Mesenchymal stem cell (in vitro differentiated cells and primary cell): ENCODE measurements around the gene SNRNP70.

Experiments
- DNase-seq: peaks from one replicate; pipeline ENCODE4 v3.0.0-alpha.2; 2013
- H2AFZ ChIP-seq: one replicate; pipeline ENCODE4 v1.6.1; 2013; ENCODE audit warnings: low read depth, mild to moderate bottlenecking, control low read depth, inconsistent platforms, low read length, moderate library complexity
- H2AK5ac ChIP-seq: 2 replicates; pipeline ENCODE4 v1.6.1; 2013; ENCODE audit warnings: low read length, moderate library complexity, mild to moderate bottlenecking, inconsistent platforms; ENCODE audit not compliant: severe bottlenecking
- H2BK120ac ChIP-seq: one replicate; pipeline ENCODE4 v1.6.1; 2013; ENCODE audit warnings: low read depth, mild to moderate bottlenecking, inconsistent platforms, low read length, moderate library complexity
- H2BK12ac ChIP-seq, 2 experiments: one replicate each; pipeline ENCODE4 v1.6.1; 2013; ENCODE audit warnings: inconsistent platforms in 2 of 2, low read length in 2 of 2, mild to moderate bottlenecking in 2 of 2, moderate library complexity in 2 of 2, control low read depth in 1 of 2
- H2BK15ac ChIP-seq: one replicate; pipeline ENCODE4 v1.6.1; 2013; ENCODE audit warnings: mild to moderate bottlenecking, low read depth, inconsistent platforms; ENCODE audit not compliant: poor library complexity, severe bottlenecking
- H2BK5ac ChIP-seq: 2 replicates; pipeline ENCODE4 v1.6.1; 2013; ENCODE audit warnings: low read depth, mild to moderate bottlenecking, low read length, control low read depth, inconsistent platforms; ENCODE audit not compliant: poor library complexity, severe bottlenecking
- H3K14ac ChIP-seq, 2 experiments: one replicate each; pipeline ENCODE4 v1.6.1; 2013; ENCODE audit warnings: inconsistent platforms in 2 of 2, low read length in 2 of 2, control low read depth in 1 of 2, mild to moderate bottlenecking in 1 of 2, moderate library complexity in 1 of 2
- H3K18ac ChIP-seq, 2 experiments: one replicate each; pipeline ENCODE4 v1.6.1; 2013; ENCODE audit warnings: inconsistent platforms in 2 of 2, low read length in 2 of 2, control low read depth in 1 of 2, low read depth in 1 of 2, mild to moderate bottlenecking in 1 of 2
- H3K23ac ChIP-seq, 2 experiments: one replicate each; pipeline ENCODE4 v1.6.1; 2013; ENCODE audit warnings: inconsistent platforms in 2 of 2, low read length in 2 of 2, mild to moderate bottlenecking in 2 of 2, moderate library complexity in 2 of 2, control low read depth in 1 of 2
- H3K27ac ChIP-seq: 2 replicates; pipeline ENCODE4 v1.5.1; 2013; ENCODE audit warnings: mild to moderate bottlenecking, moderate library complexity, low read length, control low read depth, inconsistent platforms; ENCODE audit not compliant: poor library complexity, severe bottlenecking
- H3K27me3 ChIP-seq, 2 experiments: 2 replicates each; pipeline versions ENCODE4 v1.6.1 to v1.7.0; 2013; ENCODE audit warnings: low read length in 2 of 2, mild to moderate bottlenecking in 2 of 2, moderate library complexity in 2 of 2, control low read depth in 1 of 2, inconsistent platforms in 1 of 2; ENCODE audit not compliant: control insufficient read depth in 1 of 2, insufficient read depth in 1 of 2
- H3K36me3 ChIP-seq, 2 experiments: 2 replicates each; pipeline versions ENCODE4 v1.6.1 to v1.7.0; 2013; ENCODE audit warnings: low read length in 2 of 2, control low read depth in 1 of 2, inconsistent platforms in 1 of 2, low read depth in 1 of 2, mild to moderate bottlenecking in 1 of 2; ENCODE audit not compliant: insufficient read depth in 2 of 2, control insufficient read depth in 1 of 2
- H3K4ac ChIP-seq, 2 experiments: one replicate each; pipeline ENCODE4 v1.6.1; 2013; ENCODE audit warnings: inconsistent platforms in 2 of 2, low read length in 2 of 2, mild to moderate bottlenecking in 2 of 2, moderate library complexity in 2 of 2, control low read depth in 1 of 2, low read depth in 1 of 2
- H3K4me1 ChIP-seq: 2 replicates; pipeline ENCODE4 v1.6.1; 2013; ENCODE audit warnings: low read depth, low read length, control low read depth; ENCODE audit not compliant: control insufficient read depth, insufficient read depth
- H3K4me2 ChIP-seq: 2 replicates; pipeline ENCODE4 v1.6.1; 2013; ENCODE audit warnings: low read length, mild to moderate bottlenecking, inconsistent platforms; ENCODE audit not compliant: poor library complexity, severe bottlenecking
- H3K4me3 ChIP-seq, 2 experiments: 2 replicates each; pipeline versions ENCODE4 v1.5.1 to v1.7.0; 2013; ENCODE audit warnings: low read length in 2 of 2, mild to moderate bottlenecking in 2 of 2, control low read depth in 1 of 2, low read depth in 1 of 2; ENCODE audit not compliant: insufficient read depth in 1 of 2
- H3K79me1 ChIP-seq: replicated peaks from 2 replicates; pipeline ENCODE4 v1.6.1; 2013; ENCODE audit warnings: mild to moderate bottlenecking, control low read depth, low read length, inconsistent platforms; ENCODE audit not compliant: poor library complexity, severe bottlenecking
- H3K9ac ChIP-seq: 2 replicates; pipeline ENCODE4 v1.7.0; 2013; ENCODE audit warnings: mild to moderate bottlenecking, low read length, moderate library complexity
- H3K9me3 ChIP-seq: 2 replicates; pipeline ENCODE4 v1.7.0; 2013; ENCODE audit warnings: mild to moderate bottlenecking, low read length; ENCODE audit not compliant: control insufficient read depth
- H4K8ac ChIP-seq: one replicate; pipeline ENCODE4 v1.6.1; 2013; ENCODE audit warnings: inconsistent platforms, mild to moderate bottlenecking, low read length, moderate library complexity
- H4K91ac ChIP-seq: one replicate; pipeline ENCODE4 v1.6.1; 2013; ENCODE audit warnings: mild to moderate bottlenecking, low read length, inconsistent platforms
- WGBS: methylation state at CpG from one replicate; pipeline ENCODE4 v1.1.7; 2013; ENCODE audit warnings: mixed read lengths; 5-methylcytosine and 5-hydroxymethylcytosine counted together

Gene SNRNP70

GRCh38 chr19:49094505-49095482, 9.5 kb downstream of the SNRNP70 start:
- no peak overlapping the region for H3K14ac ChIP-seq
- H3K9ac ChIP-seq = peak overlapping the region; percentile 36
- H2BK120ac ChIP-seq = no peak overlapping the region
- no peak overlapping the region for H3K23ac ChIP-seq
- H2BK5ac ChIP-seq = no peak overlapping the region
- no peaks in the 10 kb centered on the region for H3K9me3 ChIP-seq
- 95% methylated on average over 23 of the region's 23 CpGs for WGBS
- peak overlapping the region; percentile 53 for H4K8ac ChIP-seq
- no peak overlapping the region for H2AK5ac ChIP-seq
- H3K18ac ChIP-seq = no peak overlapping the region
- no peak overlapping the region for H3K4ac ChIP-seq
- peaks cover 24% of the 10 kb centered on the region for H3K79me1 ChIP-seq
- H3K27ac ChIP-seq = no peak overlapping the region
- no peak overlapping the region for H2AFZ ChIP-seq
- no peak overlapping the region for H2BK12ac ChIP-seq
- H3K27me3 ChIP-seq = no peaks in the 10 kb centered on the region
- H3K4me1 ChIP-seq = peaks cover 1% of the 10 kb centered on the region
- H3K36me3 ChIP-seq = peaks cover 91 to 95% of the 10 kb centered on the region in 2 experiments
- no peak for DNase-seq
- H2BK15ac ChIP-seq = no peak overlapping the region
- H4K91ac ChIP-seq = no peak overlapping the region
- H3K4me2 ChIP-seq = no peak overlapping the region
- no peak overlapping the region for H3K4me3 ChIP-seq

GRCh38 chr19:49097453-49098288, 12.4 kb downstream of the SNRNP70 start:
- no peak overlapping the region for H2AK5ac ChIP-seq
- no peaks in the 10 kb centered on the region for H3K27me3 ChIP-seq
- no peak overlapping the region for H3K4me3 ChIP-seq
- no peak overlapping the region for H3K4ac ChIP-seq
- H2BK12ac ChIP-seq = no peak overlapping the region
- H3K14ac ChIP-seq = no peak overlapping the region
- H3K27ac ChIP-seq = peak overlapping the region; percentile 24
- WGBS = 64% methylated on average over 8 of the region's 8 CpGs
- no peak overlapping the region for H4K8ac ChIP-seq
- no peak overlapping the region for H3K9ac ChIP-seq
- no peak overlapping the region for H3K23ac ChIP-seq
- no peak overlapping the region for H3K18ac ChIP-seq
- no peak overlapping the region for H2AFZ ChIP-seq
- H3K36me3 ChIP-seq = peaks cover 89 to 93% of the 10 kb centered on the region in 2 experiments
- H3K9me3 ChIP-seq = no peaks in the 10 kb centered on the region
- peaks cover 40% of the 10 kb centered on the region for H3K79me1 ChIP-seq
- no peaks in the 10 kb centered on the region for H3K4me1 ChIP-seq
- H3K4me2 ChIP-seq = no peak overlapping the region
- no peak overlapping the region for H4K91ac ChIP-seq
- H2BK15ac ChIP-seq = no peak overlapping the region
- H2BK120ac ChIP-seq = no peak overlapping the region
- H2BK5ac ChIP-seq = no peak overlapping the region
- peak; percentile 72 for DNase-seq

- peaks cover 47% of the 10 kb centered on the region for H3K79me1 ChIP-seq
- H2AK5ac ChIP-seq = no peak overlapping the region
- no peak overlapping the region for H2AFZ ChIP-seq
- peaks cover 88 to 93% of the 10 kb centered on the region in 2 experiments for H3K36me3 ChIP-seq
- no peak overlapping the region for H2BK5ac ChIP-seq
- H3K9me3 ChIP-seq = no peaks in the 10 kb centered on the region
- H4K8ac ChIP-seq = no peak overlapping the region
- H3K27ac ChIP-seq = no peak overlapping the region
- H3K4me3 ChIP-seq = no peak overlapping the region
- no peak overlapping the region for H3K18ac ChIP-seq
- no peaks in the 10 kb centered on the region for H3K4me1 ChIP-seq
- no peak overlapping the region for H2BK15ac ChIP-seq
- no peak overlapping the region for H2BK12ac ChIP-seq
- H3K4me2 ChIP-seq = no peak overlapping the region
- H4K91ac ChIP-seq = no peak overlapping the region
- no peak overlapping the region for H3K23ac ChIP-seq
- no peak overlapping the region for H3K4ac ChIP-seq
- DNase-seq = peak; percentile 50
- 90% methylated on average over 4 of the region's 4 CpGs for WGBS
- H3K14ac ChIP-seq = no peak overlapping the region
- no peak overlapping the region for H3K9ac ChIP-seq
- no peak overlapping the region for H2BK120ac ChIP-seq
- no peaks in the 10 kb centered on the region for H3K27me3 ChIP-seq
These were observed 13.5 kb downstream of the SNRNP70 start for GRCh38 chr19:49098795-49099194.

- Histone ChIP-seq H2BK5ac (no peak overlapping the region), H2BK120ac (no peak overlapping the region), H3K9me3 (no peaks in the 10 kb centered on the region), H3K4me1 (no peaks in the 10 kb centered on the region), H4K8ac (no peak overlapping the region), H4K91ac (no peak overlapping the region), H2BK15ac (no peak overlapping the region), H2AK5ac (no peak overlapping the region), H3K27ac (no peak overlapping the region), H3K36me3 (peaks cover 88 to 96% of the 10 kb centered on the region in 2 experiments), H3K14ac (no peak overlapping the region), H2BK12ac (no peak overlapping the region), H3K18ac (no peak overlapping the region), H3K27me3 (no peaks in the 10 kb centered on the region), H3K4me2 (no peak overlapping the region), H3K79me1 (peaks cover 54% of the 10 kb centered on the region), H3K23ac (no peak overlapping the region), H2AFZ (no peak overlapping the region), H3K4ac (no peak overlapping the region), H3K9ac (no peak overlapping the region), H3K4me3 (no peak overlapping the region)
- 93% methylated on average over 12 of the region's 12 CpGs for WGBS
- no peak for DNase-seq
These were observed 15.9 kb downstream of the SNRNP70 start for GRCh38 chr19:49101160-49101559.
